ENCODE data around the gene DNAI7. TPM values are rescaled to one million over a fixed set of nuclear protein-coding genes. Genes with fewer than 3 reads are reported as not detected.

The DNAI7 gene
- polyA plus RNA-seq, 1 of the 3 experiments (the other 2 are of a cell fraction), result 0.30 TPM

DNA sequence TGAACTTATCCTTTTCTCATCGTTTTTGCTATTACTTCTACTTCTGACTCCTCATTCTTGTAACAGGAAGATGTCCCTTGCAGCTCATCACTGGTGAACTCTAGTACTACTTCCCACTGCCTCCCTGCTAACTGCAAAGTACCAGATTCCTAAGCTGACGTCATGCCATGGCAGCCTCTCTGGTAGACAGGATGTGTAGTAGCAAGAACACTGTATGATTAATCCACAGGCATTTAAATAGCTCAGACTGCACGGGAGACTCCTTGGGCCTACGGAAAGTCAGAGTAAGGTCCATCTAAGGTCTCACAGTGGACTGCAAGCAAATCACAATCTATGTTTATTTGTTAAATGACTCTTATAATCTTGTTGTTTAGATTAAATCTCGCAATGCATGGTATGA lies 43.5 kb downstream of the DNAI7 start (continued):
- TF ChIP-seq, protein P1, sequence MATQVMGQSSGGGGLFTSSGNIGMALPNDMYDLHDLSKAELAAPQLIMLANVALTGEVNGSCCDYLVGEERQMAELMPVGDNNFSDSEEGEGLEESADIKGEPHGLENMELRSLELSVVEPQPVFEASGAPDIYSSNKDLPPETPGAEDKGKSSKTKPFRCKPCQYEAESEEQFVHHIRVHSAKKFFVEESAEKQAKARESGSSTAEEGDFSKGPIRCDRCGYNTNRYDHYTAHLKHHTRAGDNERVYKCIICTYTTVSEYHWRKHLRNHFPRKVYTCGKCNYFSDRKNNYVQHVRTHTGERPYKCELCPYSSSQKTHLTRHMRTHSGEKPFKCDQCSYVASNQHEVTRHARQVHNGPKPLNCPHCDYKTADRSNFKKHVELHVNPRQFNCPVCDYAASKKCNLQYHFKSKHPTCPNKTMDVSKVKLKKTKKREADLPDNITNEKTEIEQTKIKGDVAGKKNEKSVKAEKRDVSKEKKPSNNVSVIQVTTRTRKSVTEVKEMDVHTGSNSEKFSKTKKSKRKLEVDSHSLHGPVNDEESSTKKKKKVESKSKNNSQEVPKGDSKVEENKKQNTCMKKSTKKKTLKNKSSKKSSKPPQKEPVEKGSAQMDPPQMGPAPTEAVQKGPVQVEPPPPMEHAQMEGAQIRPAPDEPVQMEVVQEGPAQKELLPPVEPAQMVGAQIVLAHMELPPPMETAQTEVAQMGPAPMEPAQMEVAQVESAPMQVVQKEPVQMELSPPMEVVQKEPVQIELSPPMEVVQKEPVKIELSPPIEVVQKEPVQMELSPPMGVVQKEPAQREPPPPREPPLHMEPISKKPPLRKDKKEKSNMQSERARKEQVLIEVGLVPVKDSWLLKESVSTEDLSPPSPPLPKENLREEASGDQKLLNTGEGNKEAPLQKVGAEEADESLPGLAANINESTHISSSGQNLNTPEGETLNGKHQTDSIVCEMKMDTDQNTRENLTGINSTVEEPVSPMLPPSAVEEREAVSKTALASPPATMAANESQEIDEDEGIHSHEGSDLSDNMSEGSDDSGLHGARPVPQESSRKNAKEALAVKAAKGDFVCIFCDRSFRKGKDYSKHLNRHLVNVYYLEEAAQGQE (IDR thresholded peaks at IDR 0.05; ENCODE audit: low read depth, low read length), result no peak
- TF ChIP-seq MEF2A (IDR thresholded peaks at IDR 0.05; ENCODE audit: borderline replicate concordance, low read depth) (no peak), ELF1 (IDR thresholded peaks at IDR 0.05) (no peak), GABPA (IDR thresholded peaks at IDR 0.05; ENCODE audit: low read depth) (peak; percentile 30; the same call in 1 of the 2 replicates)
- TF ChIP-seq, protein P2, sequence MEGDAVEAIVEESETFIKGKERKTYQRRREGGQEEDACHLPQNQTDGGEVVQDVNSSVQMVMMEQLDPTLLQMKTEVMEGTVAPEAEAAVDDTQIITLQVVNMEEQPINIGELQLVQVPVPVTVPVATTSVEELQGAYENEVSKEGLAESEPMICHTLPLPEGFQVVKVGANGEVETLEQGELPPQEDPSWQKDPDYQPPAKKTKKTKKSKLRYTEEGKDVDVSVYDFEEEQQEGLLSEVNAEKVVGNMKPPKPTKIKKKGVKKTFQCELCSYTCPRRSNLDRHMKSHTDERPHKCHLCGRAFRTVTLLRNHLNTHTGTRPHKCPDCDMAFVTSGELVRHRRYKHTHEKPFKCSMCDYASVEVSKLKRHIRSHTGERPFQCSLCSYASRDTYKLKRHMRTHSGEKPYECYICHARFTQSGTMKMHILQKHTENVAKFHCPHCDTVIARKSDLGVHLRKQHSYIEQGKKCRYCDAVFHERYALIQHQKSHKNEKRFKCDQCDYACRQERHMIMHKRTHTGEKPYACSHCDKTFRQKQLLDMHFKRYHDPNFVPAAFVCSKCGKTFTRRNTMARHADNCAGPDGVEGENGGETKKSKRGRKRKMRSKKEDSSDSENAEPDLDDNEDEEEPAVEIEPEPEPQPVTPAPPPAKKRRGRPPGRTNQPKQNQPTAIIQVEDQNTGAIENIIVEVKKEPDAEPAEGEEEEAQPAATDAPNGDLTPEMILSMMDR (IDR thresholded peaks at IDR 0.05), result no peak

DNA sequence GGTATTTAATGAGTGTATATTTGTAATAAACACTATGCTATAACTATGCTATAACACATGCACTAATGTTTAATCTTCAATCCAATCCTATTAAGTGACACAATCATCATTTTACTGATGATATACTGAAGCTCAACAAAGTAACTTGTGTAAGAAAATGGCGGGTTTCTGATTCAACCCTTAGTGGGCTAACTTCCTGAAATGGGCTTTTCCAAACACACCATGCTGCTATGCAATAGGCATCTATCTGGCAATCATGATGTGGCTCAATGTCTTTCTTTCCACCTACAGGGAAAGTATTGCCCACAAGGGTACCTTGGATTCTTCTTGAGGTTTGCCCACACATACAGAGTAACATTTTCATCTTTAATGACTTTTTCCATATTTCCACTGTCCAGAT lies 48.3 kb downstream of the DNAI7 start:
- no peaks in the 10 kb centered on the region for H3K36me3 ChIP-seq (replicated peaks in 1 of 2; ENCODE audit: control insufficient read depth in 1 of 2, insufficient read depth in 2 of 2, low read length in 1 of 2)
- peaks cover 9% of the 10 kb centered on the region for H3F3A ChIP-seq (replicated peaks; ENCODE audit: insufficient read depth)
- H3K79me2 ChIP-seq (ENCODE audit: insufficient read depth), result no peaks in the 10 kb centered on the region
- H3K27ac ChIP-seq (ENCODE audit: low read depth in 2 of 2, low read length in 1 of 2), result no peak overlapping the region
- H3K4me1 ChIP-seq (ENCODE audit: control insufficient read depth in 1 of 2, insufficient read depth in 2 of 2, low read depth in 1 of 2, low read length in 1 of 2), result peaks cover 0 to under 1% of the 10 kb centered on the region in 2 experiments; a peak in 1 of 4 replicates
- H3K9me3 ChIP-seq, result no peaks in the 10 kb centered on the region
- TF ChIP-seq RCOR1 (IDR thresholded peaks at IDR 0.05; ENCODE audit: low read length) (no peak), JUND (IDR thresholded peaks at IDR 0.05) (no peak), TAF1 (IDR thresholded peaks at IDR 0.05; ENCODE audit: borderline replicate concordance, low read depth, low read length) (no peak), FOXJ3 (CRISPR knock-in tag; IDR thresholded peaks at IDR 0.05) (no peak), EZH2phosphoT487 (IDR thresholded peaks at IDR 0.05; ENCODE audit: borderline replicate concordance, low read depth) (no peak), YY1 (IDR thresholded peaks at IDR 0.05; ENCODE audit: low read depth) (no peak), RXRA (IDR thresholded peaks at IDR 0.05; ENCODE audit: borderline replicate concordance, low read depth) (no peak), GATA2 (CRISPR knock-in tag; IDR thresholded peaks at IDR 0.05) (no peak), RFX5 (IDR thresholded peaks at IDR 0.05; ENCODE audit: low read length) (no peak), MEF2A (IDR thresholded peaks at IDR 0.05; ENCODE audit: borderline replicate concordance, low read depth) (no peak), ELF1 (IDR thresholded peaks at IDR 0.05) (no peak), MXI1 (IDR thresholded peaks at IDR 0.05; ENCODE audit: low read depth, low read length) (no peak)
- TF ChIP-seq, protein P3, sequence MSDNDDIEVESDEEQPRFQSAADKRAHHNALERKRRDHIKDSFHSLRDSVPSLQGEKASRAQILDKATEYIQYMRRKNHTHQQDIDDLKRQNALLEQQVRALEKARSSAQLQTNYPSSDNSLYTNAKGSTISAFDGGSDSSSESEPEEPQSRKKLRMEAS (IDR thresholded peaks at IDR 0.05; ENCODE audit: low read depth), result no peak
- TF ChIP-seq, protein P4, sequence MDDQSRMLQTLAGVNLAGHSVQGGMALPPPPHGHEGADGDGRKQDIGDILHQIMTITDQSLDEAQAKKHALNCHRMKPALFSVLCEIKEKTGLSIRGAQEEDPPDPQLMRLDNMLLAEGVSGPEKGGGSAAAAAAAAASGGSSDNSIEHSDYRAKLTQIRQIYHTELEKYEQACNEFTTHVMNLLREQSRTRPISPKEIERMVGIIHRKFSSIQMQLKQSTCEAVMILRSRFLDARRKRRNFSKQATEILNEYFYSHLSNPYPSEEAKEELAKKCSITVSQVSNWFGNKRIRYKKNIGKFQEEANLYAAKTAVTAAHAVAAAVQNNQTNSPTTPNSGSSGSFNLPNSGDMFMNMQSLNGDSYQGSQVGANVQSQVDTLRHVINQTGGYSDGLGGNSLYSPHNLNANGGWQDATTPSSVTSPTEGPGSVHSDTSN (IDR thresholded peaks at IDR 0.05), result no peak
- TF ChIP-seq, protein P5, sequence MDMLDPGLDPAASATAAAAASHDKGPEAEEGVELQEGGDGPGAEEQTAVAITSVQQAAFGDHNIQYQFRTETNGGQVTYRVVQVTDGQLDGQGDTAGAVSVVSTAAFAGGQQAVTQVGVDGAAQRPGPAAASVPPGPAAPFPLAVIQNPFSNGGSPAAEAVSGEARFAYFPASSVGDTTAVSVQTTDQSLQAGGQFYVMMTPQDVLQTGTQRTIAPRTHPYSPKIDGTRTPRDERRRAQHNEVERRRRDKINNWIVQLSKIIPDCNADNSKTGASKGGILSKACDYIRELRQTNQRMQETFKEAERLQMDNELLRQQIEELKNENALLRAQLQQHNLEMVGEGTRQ (IDR thresholded peaks at IDR 0.05; ENCODE audit: borderline replicate concordance, low read depth, low read length), result no peak
- CTCF ChIA-PET, result interaction anchor here (0.6 to 1.3 kb wide), 4 partner anchors 8 to 156 kb away, joined by 3 to 5 read pairs (median 4); no protein-coding TSS in a partner anchor
- no peak overlapping the region for H3K9ac ChIP-seq
- POLR2A ChIA-PET, result no interaction called here
- no peak overlapping the region for H3K4me2 ChIP-seq
- WGBS (ENCODE audit: low lambda C conversion rate), result 67% methylated on average over 1 of the region's 1 CpG
- H3K27me3 ChIP-seq (ENCODE audit: insufficient read depth), result no peaks in the 10 kb centered on the region
- no peak for DNase-seq
- no peaks in the 10 kb centered on the region for H3K9me2 ChIP-seq
- H2AFZ ChIP-seq (ENCODE audit: low read depth), result no peak overlapping the region
- H3K4me3 ChIP-seq (ENCODE audit: low read depth in 2 of 2, low read length in 1 of 2), result no peak overlapping the region
- no peaks in the 10 kb centered on the region for H4K20me1 ChIP-seq (ENCODE audit: insufficient read depth)

All from SK-N-SH (cell line).